GM23248 (cell line): Measurements from ENCODE around the gene HOXB3. TPM values are rescaled to one million over a fixed set of nuclear protein-coding genes. Genes with fewer than 3 reads are reported as not detected.

Experiments used
- DNase-seq: peaks from one replicate; pipeline ENCODE4 v3.0.0-alpha.2; 2015
- H2AFZ ChIP-seq: fragments of 200-600 bp; sonication (generic); 2 replicates; pipeline ENCODE4 v1.6.1; 2016; ENCODE audit warnings: antibody characterized with exemption
- H3F3A ChIP-seq: fragments of 200-600 bp; sonication (generic); 2 replicates; pipeline ENCODE4 v1.6.1; 2016; ENCODE audit warnings: mild to moderate bottlenecking, antibody characterized with exemption, mixed run types; ENCODE audit not compliant: insufficient read depth
- H3K27ac ChIP-seq: fragments of 200-600 bp; sonication (generic); 2 replicates; pipeline ENCODE4 v1.5.1; 2016; ENCODE audit warnings: mild to moderate bottlenecking
- H3K27me3 ChIP-seq: fragments of 200-600 bp; sonication (generic); replicated peaks from 2 replicates; pipeline ENCODE4 v1.6.1; 2016; ENCODE audit warnings: mild to moderate bottlenecking; ENCODE audit not compliant: insufficient read depth
- H3K36me3 ChIP-seq: fragments of 200-600 bp; sonication (generic); 2 replicates; pipeline ENCODE4 v1.6.1; 2016; ENCODE audit warnings: low read depth, mild to moderate bottlenecking
- H3K4me1 ChIP-seq: fragments of 200-600 bp; sonication (generic); 2 replicates; pipeline ENCODE4 v1.6.1; 2016; ENCODE audit warnings: mild to moderate bottlenecking; ENCODE audit not compliant: insufficient read depth
- H3K4me2 ChIP-seq: fragments of 200-600 bp; sonication (generic); one replicate; pipeline ENCODE4 v1.6.1; 2016; ENCODE audit warnings: mild to moderate bottlenecking; ENCODE audit not compliant: unreplicated experiment
- H3K4me3 ChIP-seq: fragments of 200-600 bp; sonication (generic); 2 replicates; pipeline ENCODE4 v1.5.1; 2016; ENCODE audit warnings: mild to moderate bottlenecking
- H3K79me2 ChIP-seq: fragments of 200-600 bp; sonication (generic); 2 replicates; pipeline ENCODE4 v1.6.1; 2016; ENCODE audit warnings: mild to moderate bottlenecking; ENCODE audit not compliant: insufficient read depth
- H3K9ac ChIP-seq: fragments of 200-600 bp; sonication (generic); 2 replicates; pipeline ENCODE4 v1.6.1; 2016; ENCODE audit warnings: mild to moderate bottlenecking
- H3K9me2 ChIP-seq: fragments of 200-600 bp; sonication (generic); 2 replicates; pipeline ENCODE4 v1.6.1; 2016; ENCODE audit warnings: mixed run types, mild to moderate bottlenecking, moderate library complexity; ENCODE audit not compliant: insufficient read depth
- H3K9me3 ChIP-seq: fragments of 200-600 bp; sonication (generic); one replicate; pipeline ENCODE4 v1.6.1; 2017; ENCODE audit warnings: low read depth
- H4K20me1 ChIP-seq: fragments of 200-600 bp; sonication (generic); 2 replicates; pipeline ENCODE4 v1.6.0; 2016; ENCODE audit not compliant: insufficient read depth
- EZH2 ChIP-seq: fragments of 200-600 bp; sonication (generic); IDR thresholded peaks from 2 replicates; pipeline ENCODE4 v1.6.1; 2018; ENCODE audit warnings: antibody characterized with exemption, mild to moderate bottlenecking; ENCODE audit not compliant: insufficient read depth, poor library complexity, severe bottlenecking
- EZH2phosphoT487 ChIP-seq: fragments of 200-600 bp; sonication (generic); IDR thresholded peaks from 2 replicates; pipeline ENCODE4 v1.6.1; 2018; ENCODE audit warnings: antibody characterized with exemption, moderate library complexity, mild to moderate bottlenecking, low read depth; ENCODE audit not compliant: insufficient read depth
- WGBS, 2 experiments: methylation state at CpG; one replicate each; pipeline ENCODE4 v1.1.6; 2015 to 2017; ENCODE audit warnings: low lambda C conversion rate in 2 of 2, low coverage in 1 of 2; ENCODE audit errors: missing lambda C conversion rate in 2 of 2; 5-methylcytosine and 5-hydroxymethylcytosine counted together
- in situ Hi-C: fragments of 300-500 bp; cut with MboI; formaldehyde crosslinking; loops from 2 replicates; pipeline ENCODE4 v1.15.0; 2020
- polyA plus RNA-seq: library from polyadenylated mRNA; unstranded; fragments of >200 nt; fragmentation: Nextera tagmentation; extraction: Ambion mirVana; gene quantifications from 2 replicates; pipeline ENCODE4 v1.2.1, GENCODE V29; 2016
- total RNA-seq: library from RNA; depleted of rRNA; stranded (reverse); fragments of >200 nt; shearing (Covaris generic); gene quantifications from 2 replicates; pipeline ENCODE4 v1.2.3, GENCODE V29; 2014

The HOXB3 gene
- total and polyA plus RNA-seq, 2 experiments from 2014 or later: 1.9 to 2.4 TPM

- Histone ChIP-seq H3F3A (peaks cover 21% of the 10 kb centered on the region; the same call in 1 of the 2 replicates), H3K36me3 (no peaks in the 10 kb centered on the region), H3K27me3 (no peaks in the 10 kb centered on the region), H3K4me3 (peak overlapping the region; percentile 83), H4K20me1 (no peaks in the 10 kb centered on the region), H3K27ac (0 out of 2 replicates have a peak overlapping the region, but pooled peaks have one; percentile 3), H3K4me1 (peaks cover 27% of the 10 kb centered on the region), H3K9ac (peak overlapping the region; percentile 77; the same call in 1 of the 2 replicates), H3K9me3 (no peaks in the 10 kb centered on the region), H3K4me2 (peak overlapping the region; percentile 84), H3K79me2 (peaks cover 74% of the 10 kb centered on the region), H3K9me2 (no peaks in the 10 kb centered on the region), H2AFZ (no peak overlapping the region)
- WGBS, 2 experiments: 80 to 83% methylated on average over 7 of the region's 7 CpGs
- TF ChIP-seq EZH2 (no peak), EZH2phosphoT487 (no peak)
- in situ Hi-C loops: no loop called here
- no peak for DNase-seq
Measured at GRCh38 chr17:48579471-48579759, 10.6 kb downstream of the HOXB3 start.

GRCh38 chr17:48578616-48579470, 11.2 kb downstream of the HOXB3 start:
- Histone ChIP-seq H3K9me2 (no peaks in the 10 kb centered on the region), H3K27ac (0 out of 2 replicates have a peak overlapping the region, but pooled peaks have one; percentile 3), H3F3A (peaks cover 15% of the 10 kb centered on the region; the same call in 1 of the 2 replicates), H2AFZ (peak overlapping the region; percentile 90), H3K4me3 (peak overlapping the region; percentile 83), H3K4me2 (peak overlapping the region; percentile 84), H3K9ac (peak overlapping the region; percentile 77), H3K36me3 (no peaks in the 10 kb centered on the region), H4K20me1 (no peaks in the 10 kb centered on the region), H3K9me3 (no peaks in the 10 kb centered on the region), H3K4me1 (peaks cover 21% of the 10 kb centered on the region), H3K79me2 (peaks cover 79% of the 10 kb centered on the region), H3K27me3 (no peaks in the 10 kb centered on the region)
- WGBS, 2 experiments: 25 to 31% methylated on average over 43 of the region's 43 CpGs
- in situ Hi-C loops: no loop called here
- DNase-seq: peak; percentile 44
- TF ChIP-seq EZH2phosphoT487 (no peak), EZH2 (no peak)

- DNase-seq: peak; percentile 90
- H3K27me3 ChIP-seq: no peaks in the 10 kb centered on the region
- H3K9me3 ChIP-seq: no peaks in the 10 kb centered on the region
- H3K9me2 ChIP-seq: no peaks in the 10 kb centered on the region
- 1% methylated on average over 31 to 58 of the region's 58 CpGs for WGBS, 2 experiments
- H3K79me2 ChIP-seq: peaks cover 75% of the 10 kb centered on the region
- peak within 1 kb of the TSS; percentile 83 for H3K4me3 ChIP-seq
- TF ChIP-seq EZH2: no peak
- TF ChIP-seq EZH2phosphoT487: no peak
- H3K4me2 ChIP-seq: peak within 1 kb of the TSS; percentile 99
- H3F3A ChIP-seq: peaks cover 13% of the 10 kb centered on the region; the same call in 1 of the 2 replicates
- H3K9ac ChIP-seq: peak within 1 kb of the TSS; percentile 79
- peaks cover 20% of the 10 kb centered on the region for H3K4me1 ChIP-seq
- no peaks in the 10 kb centered on the region for H4K20me1 ChIP-seq
- no peaks in the 10 kb centered on the region for H3K36me3 ChIP-seq
- peak within 1 kb of the TSS; percentile 61 for H3K27ac ChIP-seq
- in situ Hi-C loops: no loop called here
- H2AFZ ChIP-seq: peak within 1 kb of the TSS; percentile 90
Measured at GRCh38 chr17:48577946-48578615, 12.0 kb downstream of the HOXB3 start, which contains the start of gene HOXB4. Gene HOXB4 (minus strand): TSS chr17:48578350. CDS start chr17:48578319, 31 bp downstream.

- H3K79me2 ChIP-seq: peaks cover 73% of the 10 kb centered on the region
Measured at GRCh38 chr17:48577330-48577945, 12.6 kb downstream of the HOXB3 start.

More at GRCh38 chr17:48577330-48577945, 12.6 kb downstream of the HOXB3 start:
- Histone ChIP-seq H3K4me3 (peak overlapping the region; percentile 83), H3K4me2 (peak overlapping the region; percentile 99), H4K20me1 (no peaks in the 10 kb centered on the region), H3F3A (peaks cover 6% of the 10 kb centered on the region; the same call in 1 of the 2 replicates), H3K4me1 (peaks cover 15% of the 10 kb centered on the region), H2AFZ (peak overlapping the region; percentile 85), H3K9ac (peak overlapping the region; percentile 79), H3K27me3 (no peaks in the 10 kb centered on the region), H3K9me3 (no peaks in the 10 kb centered on the region), H3K27ac (peak overlapping the region; percentile 61), H3K36me3 (no peaks in the 10 kb centered on the region), H3K9me2 (no peaks in the 10 kb centered on the region)
- WGBS, 2 experiments: 0 to 2% methylated on average over 17 to 19 of the region's 19 CpGs
- TF ChIP-seq EZH2phosphoT487 (no peak), EZH2 (no peak)
- DNase-seq: peak; percentile 63
- in situ Hi-C loops: no loop called here
